Activated T-helper 17 cell treated with anti-CD3 and anti-CD28 coated beads, Interleukin-2, amount 50 U/mL, for 72 hours (primary cell): ENCODE data around the gene KCTD20. TPM values are rescaled to one million over a fixed set of nuclear protein-coding genes. Genes with fewer than 3 reads are reported as not detected.

ENCODE experiments used
- ATAC-seq: fragments of 150-1000 bp; cut with Tn5 transposase; replicated peaks from 2 replicates; pipeline ENCODE4 v1.10.0; 2021; ENCODE audit warnings: mild to moderate bottlenecking, moderate library complexity
- H3K27ac Mint-ChIP-seq: one replicate; pipeline ENCODE4 v1.8.0; 2022; ENCODE audit warnings: mixed read lengths
- H3K27me3 Mint-ChIP-seq: one replicate; pipeline ENCODE4 v1.8.0; 2022; ENCODE audit warnings: mixed read lengths
- H3K36me3 Mint-ChIP-seq: one replicate; pipeline ENCODE4 v1.8.0; 2022; ENCODE audit warnings: low read depth, mild to moderate bottlenecking, mixed read lengths
- H3K4me1 Mint-ChIP-seq: one replicate; pipeline ENCODE4 v1.8.0; 2022; ENCODE audit warnings: mixed read lengths
- H3K4me3 Mint-ChIP-seq: one replicate; pipeline ENCODE4 v1.8.0; 2022; ENCODE audit warnings: mild to moderate bottlenecking, mixed read lengths
- H3K9me3 Mint-ChIP-seq: one replicate; pipeline ENCODE4 v1.8.0; 2022; ENCODE audit warnings: mixed read lengths
- total RNA-seq, 2 donors: library from RNA; stranded (reverse); gene quantifications; one replicate each; pipeline ENCODE4 v1.2.3, GENCODE V29; 2022

Gene KCTD20
- total RNA-seq, 2 donors from 2014 or later = 41.1 to 57.6 TPM

DNA sequence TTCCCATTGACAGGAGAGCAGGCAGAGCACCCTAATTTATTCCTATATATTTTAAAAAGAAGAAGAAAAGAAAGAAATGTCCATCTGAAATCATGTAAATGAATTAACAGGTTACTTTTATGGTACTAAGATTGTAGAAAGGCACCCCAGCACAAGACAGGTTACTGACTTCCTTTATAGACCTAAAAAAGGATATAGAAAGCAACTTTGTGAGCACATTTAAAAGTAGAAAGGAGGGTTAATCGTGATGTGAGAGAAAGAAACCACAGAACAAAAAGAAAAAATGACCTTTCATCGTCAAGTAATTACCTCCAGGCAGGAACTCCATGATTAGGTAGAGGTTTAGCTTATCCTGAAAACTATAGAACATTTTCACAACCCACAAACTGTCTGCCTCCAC lies 74.6 kb downstream of the KCTD20 start:
- Mint-ChIP-seq H3K9me3 (no peaks in the 10 kb centered on the region), H3K36me3 (peaks cover 99% of the 10 kb centered on the region), H3K27me3 (no peaks in the 10 kb centered on the region), H3K27ac (peak overlapping the region; percentile 46), H3K4me3 (no peak overlapping the region), H3K4me1 (no peaks in the 10 kb centered on the region)
- no peak for ATAC-seq

DNA sequence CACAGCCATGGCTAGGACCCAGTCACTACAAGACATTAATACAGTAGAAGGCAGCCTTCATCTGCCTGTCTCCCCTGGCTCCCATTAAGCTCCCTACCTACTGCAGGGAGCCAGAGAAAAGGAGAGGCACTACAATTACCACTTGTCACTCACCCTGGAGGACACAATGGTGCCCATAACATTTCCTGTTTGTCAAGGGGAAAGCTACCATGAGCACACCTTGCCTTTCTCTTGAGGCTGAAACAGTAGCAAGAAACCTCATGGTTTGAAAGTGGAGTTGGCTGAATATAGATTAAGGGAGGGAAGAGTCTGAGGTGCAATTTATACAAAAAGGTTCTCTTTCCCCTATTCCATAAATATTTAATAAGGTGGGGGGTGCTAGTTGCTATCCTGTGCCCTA lies 76.6 kb downstream of the KCTD20 start:
- Mint-ChIP-seq H3K9me3 (no peaks in the 10 kb centered on the region), H3K27me3 (no peaks in the 10 kb centered on the region), H3K4me3 (no peak overlapping the region), H3K27ac (peak overlapping the region; percentile 14), H3K4me1 (no peaks in the 10 kb centered on the region), H3K36me3 (peaks cover 99% of the 10 kb centered on the region)
- peak; percentile 23 for ATAC-seq

DNA sequence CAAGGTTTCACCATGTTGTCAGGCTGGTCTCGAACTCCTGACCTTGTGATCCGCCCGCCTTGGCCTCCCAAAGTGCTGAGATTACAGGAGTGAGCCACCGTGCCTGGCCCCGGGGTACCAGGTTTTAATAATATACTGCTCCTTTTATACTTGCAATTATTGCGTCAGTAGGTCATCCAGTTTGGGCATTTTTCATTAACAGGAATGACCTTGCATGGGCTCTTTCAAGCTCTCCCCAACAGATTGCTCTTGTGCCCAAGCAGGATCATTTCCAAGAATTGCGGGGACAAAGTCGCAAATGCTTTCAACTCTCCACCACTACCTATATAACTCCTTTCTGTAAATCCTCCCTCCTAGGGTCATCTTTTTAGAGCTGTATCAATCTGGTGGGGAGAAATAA lies 80.7 kb downstream of the KCTD20 start:
- H3K4me3 Mint-ChIP-seq = no peak overlapping the region
- ATAC-seq = no peak
- peaks cover 6% of the 10 kb centered on the region for H3K4me1 Mint-ChIP-seq
- peaks cover 94% of the 10 kb centered on the region for H3K36me3 Mint-ChIP-seq
- peak overlapping the region; percentile 48 for H3K27ac Mint-ChIP-seq
- no peaks in the 10 kb centered on the region for H3K9me3 Mint-ChIP-seq
- no peaks in the 10 kb centered on the region for H3K27me3 Mint-ChIP-seq

DNA sequence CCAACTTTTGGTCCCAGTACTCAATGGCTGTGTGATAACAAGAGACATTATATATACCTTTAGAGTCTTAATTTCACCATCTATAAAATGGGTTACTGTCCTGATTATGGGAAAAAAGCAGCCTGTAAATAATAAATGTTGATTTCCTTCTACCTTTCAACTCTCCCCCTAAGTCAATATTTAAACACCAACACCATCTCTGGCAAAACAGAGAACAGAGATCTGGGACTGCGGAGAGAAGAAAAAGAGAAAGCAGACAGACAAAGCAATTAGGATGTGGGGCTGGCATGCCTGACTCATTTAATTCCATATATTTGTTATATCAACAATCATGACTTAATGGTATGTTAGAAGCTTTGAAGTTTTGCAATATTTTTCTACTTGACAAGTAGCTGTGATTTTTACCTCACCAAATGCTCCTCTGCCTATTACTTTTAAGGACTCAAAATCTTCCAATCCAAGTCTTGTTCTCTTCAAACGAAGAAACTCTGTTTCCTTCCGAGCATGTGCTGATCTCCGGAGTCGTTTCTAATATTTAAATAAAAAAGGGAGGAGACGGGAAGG lies 81.2 kb downstream of the KCTD20 start:
- no peaks in the 10 kb centered on the region for H3K27me3 Mint-ChIP-seq
- H3K9me3 Mint-ChIP-seq = no peaks in the 10 kb centered on the region
- no peak for ATAC-seq
- H3K4me3 Mint-ChIP-seq = no peak overlapping the region
- peak overlapping the region; percentile 50 for H3K27ac Mint-ChIP-seq
- peaks cover 93% of the 10 kb centered on the region for H3K36me3 Mint-ChIP-seq
- H3K4me1 Mint-ChIP-seq = peaks cover 9% of the 10 kb centered on the region

DNA sequence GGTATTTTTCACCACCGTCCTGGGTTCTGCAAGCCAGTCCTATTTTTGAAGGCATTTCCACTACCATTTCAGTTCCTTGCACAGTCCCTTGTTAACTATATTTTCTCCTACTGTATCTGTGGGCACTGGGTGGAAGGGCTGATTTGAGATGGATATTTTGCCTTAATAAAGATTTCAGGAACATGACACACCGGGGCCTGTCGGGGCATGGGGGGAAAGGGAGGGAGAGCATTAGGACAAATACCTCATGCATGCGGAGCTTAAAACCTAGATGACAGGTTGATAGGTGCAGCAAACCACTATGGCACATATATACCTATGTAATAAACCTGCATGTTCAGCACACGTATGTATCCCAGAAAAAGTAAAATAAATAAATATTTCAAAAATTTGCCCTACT lies 82.1 kb downstream of the KCTD20 start:
- ATAC-seq = no peak
- no peak overlapping the region for H3K4me3 Mint-ChIP-seq
- no peak overlapping the region for H3K27ac Mint-ChIP-seq
- no peaks in the 10 kb centered on the region for H3K27me3 Mint-ChIP-seq
- no peaks in the 10 kb centered on the region for H3K9me3 Mint-ChIP-seq
- H3K4me1 Mint-ChIP-seq = peaks cover 16% of the 10 kb centered on the region
- peaks cover 93% of the 10 kb centered on the region for H3K36me3 Mint-ChIP-seq

DNA sequence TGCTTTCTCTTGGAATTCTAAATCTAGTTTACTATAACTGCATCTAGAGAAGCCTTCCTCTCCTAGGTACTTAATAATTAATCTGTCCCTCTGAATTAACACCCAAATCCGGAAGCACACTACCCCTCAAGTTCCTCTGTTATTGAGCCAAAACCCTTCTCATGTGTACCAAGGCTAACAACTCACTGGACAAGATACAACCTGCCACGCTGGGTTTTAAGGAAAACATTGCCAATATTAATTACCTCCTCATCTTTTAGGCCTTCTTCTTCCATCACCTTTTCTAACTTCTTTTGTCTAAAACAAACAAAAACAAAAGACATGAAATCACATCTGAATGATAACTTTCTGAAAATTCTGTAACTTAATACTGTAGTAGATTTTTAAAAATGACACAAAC lies 82.5 kb downstream of the KCTD20 start:
- no peak for ATAC-seq
- Mint-ChIP-seq H3K4me1 (peaks cover 16% of the 10 kb centered on the region), H3K9me3 (no peaks in the 10 kb centered on the region), H3K27me3 (no peaks in the 10 kb centered on the region), H3K4me3 (no peak overlapping the region), H3K27ac (no peak overlapping the region), H3K36me3 (peaks cover 92% of the 10 kb centered on the region)

DNA sequence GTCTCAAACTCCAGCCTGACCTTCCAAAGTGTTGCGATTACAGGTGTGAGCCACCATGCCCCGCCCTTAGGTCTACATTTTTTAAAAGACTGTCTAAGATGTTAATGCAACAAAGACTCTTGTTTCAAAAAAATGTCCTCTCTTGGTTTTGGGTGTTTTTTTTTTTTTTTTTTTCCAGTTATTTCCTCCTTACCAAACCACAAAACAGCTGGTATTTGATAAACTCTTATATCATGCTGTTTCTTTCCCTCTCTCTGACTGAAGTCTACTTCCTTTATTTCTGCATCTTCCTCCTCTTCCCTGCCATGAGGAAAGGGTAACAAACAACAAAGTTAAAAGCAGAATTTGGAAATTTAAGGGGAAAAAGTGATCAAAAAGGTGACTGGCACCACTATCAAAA lies 83.3 kb downstream of the KCTD20 start:
- no peak for ATAC-seq
- Mint-ChIP-seq H3K27me3 (no peaks in the 10 kb centered on the region), H3K27ac (peak overlapping the region; percentile 68), H3K4me1 (peaks cover 16% of the 10 kb centered on the region), H3K9me3 (no peaks in the 10 kb centered on the region), H3K4me3 (no peak overlapping the region), H3K36me3 (peaks cover 91% of the 10 kb centered on the region)

DNA sequence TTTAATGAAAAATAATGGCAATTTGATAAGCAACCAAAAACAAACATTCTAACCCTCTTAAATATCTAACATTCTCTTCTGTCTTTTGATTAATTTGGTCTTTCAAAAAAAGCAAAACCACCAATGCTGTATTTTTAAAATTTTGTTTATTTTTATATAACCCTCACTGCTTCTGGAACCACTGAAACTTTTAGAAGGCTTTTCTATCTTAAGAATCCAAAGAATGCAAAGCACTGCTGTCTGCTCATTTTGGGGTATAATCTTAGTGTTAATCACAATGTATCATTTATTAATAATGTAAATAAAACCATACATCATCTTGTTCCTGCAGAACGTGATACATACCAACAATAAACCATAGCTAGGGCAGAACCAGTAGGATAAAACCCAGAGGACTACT lies 90.5 kb downstream of the KCTD20 start:
- H3K4me3 Mint-ChIP-seq = no peak overlapping the region
- peak overlapping the region; percentile 61 for H3K27ac Mint-ChIP-seq
- ATAC-seq = no peak
- peaks cover 96% of the 10 kb centered on the region for H3K36me3 Mint-ChIP-seq
- H3K9me3 Mint-ChIP-seq = no peaks in the 10 kb centered on the region
- no peaks in the 10 kb centered on the region for H3K27me3 Mint-ChIP-seq
- peaks cover 39% of the 10 kb centered on the region for H3K4me1 Mint-ChIP-seq

DNA sequence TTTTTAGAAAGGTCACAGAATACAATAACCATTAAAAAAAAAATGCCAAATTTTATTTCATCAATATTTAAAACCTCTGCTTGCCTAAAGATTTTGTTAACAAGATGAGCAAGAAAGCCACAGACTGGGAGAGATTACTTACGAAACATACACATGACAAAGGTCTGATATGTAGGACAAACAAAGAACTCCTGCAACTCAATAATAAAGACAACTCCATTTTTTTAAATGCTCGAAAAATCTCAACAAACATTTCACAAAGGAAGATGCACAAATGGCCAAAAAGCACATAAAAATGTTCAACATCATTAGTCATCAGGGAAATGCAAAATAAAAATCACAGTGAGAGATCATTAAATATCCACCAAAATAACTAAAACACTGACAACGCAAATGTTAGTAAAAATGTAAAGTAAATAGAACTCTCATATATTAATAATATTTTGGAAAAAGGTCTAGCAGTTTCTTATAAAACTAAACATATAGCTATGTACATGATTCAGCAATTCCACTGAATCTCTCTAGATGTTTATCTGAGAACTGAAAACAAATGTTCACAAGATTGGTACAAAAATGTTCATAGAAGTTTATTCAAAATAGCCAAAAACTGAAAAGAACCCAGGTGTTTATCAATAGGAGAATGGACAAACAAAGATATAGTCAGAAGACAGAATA lies 94.2 kb downstream of the KCTD20 start:
- no peaks in the 10 kb centered on the region for H3K9me3 Mint-ChIP-seq
- no peak overlapping the region for H3K4me3 Mint-ChIP-seq
- peaks cover 99% of the 10 kb centered on the region for H3K36me3 Mint-ChIP-seq
- peaks cover 31% of the 10 kb centered on the region for H3K4me1 Mint-ChIP-seq
- peak overlapping the region; percentile 62 for H3K27ac Mint-ChIP-seq
- no peak for ATAC-seq
- H3K27me3 Mint-ChIP-seq = no peaks in the 10 kb centered on the region

DNA sequence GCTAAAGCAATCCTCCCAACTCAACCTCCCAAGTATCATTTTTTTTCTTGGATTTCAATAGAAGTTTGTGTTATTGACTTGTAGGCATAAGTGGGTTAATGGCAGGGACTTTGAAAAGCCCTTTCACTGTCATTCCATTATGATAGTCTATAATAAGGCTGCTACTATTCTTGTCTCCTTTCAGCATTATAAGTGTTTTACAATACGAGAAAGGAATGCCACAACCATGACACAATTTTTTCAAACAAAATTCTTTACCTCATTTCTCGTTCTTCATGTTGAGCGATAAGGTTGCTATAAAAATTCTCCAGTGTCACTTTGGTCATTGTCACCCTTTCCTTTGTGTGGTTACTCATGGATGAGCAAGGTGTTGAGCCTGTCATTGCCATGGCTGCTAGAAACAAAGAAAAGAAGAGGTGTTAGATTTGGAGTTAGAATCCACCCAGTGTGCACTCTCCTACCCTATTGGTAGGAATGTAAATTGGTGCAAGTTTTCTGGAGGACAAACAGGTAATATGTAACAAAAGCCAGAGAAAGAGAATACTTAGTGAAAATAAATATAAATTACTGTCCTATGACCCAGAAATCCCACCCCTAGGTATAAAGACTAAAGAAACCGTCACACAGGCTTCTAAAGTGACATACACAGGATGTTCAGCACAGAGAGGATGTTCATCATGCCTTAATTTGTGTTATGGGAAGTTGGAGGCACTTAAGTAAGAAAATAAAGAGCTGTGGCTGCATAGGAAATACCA lies 97.2 kb downstream of the KCTD20 start:
- no peaks in the 10 kb centered on the region for H3K9me3 Mint-ChIP-seq
- ATAC-seq = peak; percentile 90
- peak overlapping the region; percentile 56 for H3K4me3 Mint-ChIP-seq
- H3K4me1 Mint-ChIP-seq = peaks cover 30% of the 10 kb centered on the region
- H3K27ac Mint-ChIP-seq = peak overlapping the region; percentile 90
- H3K36me3 Mint-ChIP-seq = peaks cover 86% of the 10 kb centered on the region
- H3K27me3 Mint-ChIP-seq = no peaks in the 10 kb centered on the region

Other genes starting within 250 kb of the KCTD20 start
- gene BRPF3, start 246.3 kb upstream of the KCTD20 start, total RNA-seq = 10 to 100 TPM; 17.7 to 21.8 TPM
- not detected for gene PNPLA1, start 172.9 kb upstream of the KCTD20 start, total RNA-seq
- not detected for gene BNIP5, start 106.1 kb upstream of the KCTD20 start, total RNA-seq
- 10 to 100 TPM in 1 of 2 donors, 1 to 10 TPM in 1; 2.6 to 16.9 TPM for gene ETV7, start 55.3 kb upstream of the KCTD20 start, total RNA-seq
- under 1 TPM; 0.11 to 0.87 TPM for gene PXT1, start 146 bp upstream of the KCTD20 start, total RNA-seq
- 10 to 100 TPM; 24.4 to 34.3 TPM for gene STK38, start 104.5 kb downstream of the KCTD20 start, total RNA-seq
- 100 to 1,000 TPM; 277 to 473 TPM for gene SRSF3, start 151.4 kb downstream of the KCTD20 start, total RNA-seq
- 100 to 1,000 TPM; 149 to 164 TPM for gene CDKN1A, start 235.7 kb downstream of the KCTD20 start, total RNA-seq